ENCODE measurements around the gene YIF1A.
"Not testable (repeated sequence)": the region's sequence is repeated elsewhere in the genome, so short reads cannot be mapped to it uniquely, and the experiment has no call there.

Gene YIF1A

GRCh38 chr11:66322732-66323427 lies 33.9 kb upstream of the YIF1A start:
- Histone ChIP-seq H3K27ac (ENCODE audit: low read depth, low read length) (no peak overlapping the region), H3K27me3 (ENCODE audit: control insufficient read depth in 1 of 2, insufficient read depth in 2 of 2, low read length in 2 of 2) (no peaks in the 10 kb centered on the region), H3K4me3 (ENCODE audit: low read depth in 1 of 2, low read length in 2 of 2) (no peak overlapping the region), H3K9me3 (ENCODE audit: low read length) (no peaks in the 10 kb centered on the region), H3K4me1 (ENCODE audit: insufficient read depth, low read length) (peaks cover 29% of the 10 kb centered on the region), H3K36me3 (ENCODE audit: insufficient read depth, low read length) (no peaks in the 10 kb centered on the region), H3K9ac (ENCODE audit: low read length) (no peak overlapping the region)

GRCh38 chr11:66321606-66322005 lies 32.7 kb upstream of the YIF1A start:
- H3K4me3 ChIP-seq (ENCODE audit: low read depth in 1 of 2, low read length in 2 of 2): no peak overlapping the region
- no peak overlapping the region for H3K9ac ChIP-seq (ENCODE audit: low read length)
- no peaks in the 10 kb centered on the region for H3K36me3 ChIP-seq (ENCODE audit: insufficient read depth, low read length)
- peaks cover 24% of the 10 kb centered on the region for H3K4me1 ChIP-seq (ENCODE audit: insufficient read depth, low read length)
- no peaks in the 10 kb centered on the region for H3K9me3 ChIP-seq (ENCODE audit: low read length)
- H3K27me3 ChIP-seq (ENCODE audit: control insufficient read depth in 1 of 2, insufficient read depth in 2 of 2, low read length in 2 of 2): no peaks in the 10 kb centered on the region
- no peak overlapping the region for H3K27ac ChIP-seq (ENCODE audit: low read depth, low read length)

GRCh38 chr11:66320748-66321147 lies 31.8 kb upstream of the YIF1A start:
- not testable (repeated sequence) for H3K9me3 ChIP-seq (ENCODE audit: low read length); H3K36me3 ChIP-seq (ENCODE audit: insufficient read depth, low read length); H3K4me3 ChIP-seq (ENCODE audit: low read depth in 1 of 2, low read length in 2 of 2); H3K9ac ChIP-seq (ENCODE audit: low read length); H3K27ac ChIP-seq (ENCODE audit: low read depth, low read length); H3K27me3 ChIP-seq (ENCODE audit: control insufficient read depth in 1 of 2, insufficient read depth in 2 of 2, low read length in 2 of 2)
- peaks cover 23% of the 10 kb centered on the region for H3K4me1 ChIP-seq (ENCODE audit: insufficient read depth, low read length)

- H3K4me3 ChIP-seq (ENCODE audit: low read depth in 1 of 2, low read length in 2 of 2); H3K36me3 ChIP-seq (ENCODE audit: insufficient read depth, low read length); H3K27me3 ChIP-seq (ENCODE audit: control insufficient read depth in 1 of 2, insufficient read depth in 2 of 2, low read length in 2 of 2); H3K9me3 ChIP-seq (ENCODE audit: low read length); H3K9ac ChIP-seq (ENCODE audit: low read length); H3K27ac ChIP-seq (ENCODE audit: low read depth, low read length): not testable (repeated sequence)
- peaks cover 28% of the 10 kb centered on the region for H3K4me1 ChIP-seq (ENCODE audit: insufficient read depth, low read length)
Measured at GRCh38 chr11:66320289-66320688, 31.3 kb upstream of the YIF1A start.

GRCh38 chr11:66318600-66318970 lies 29.6 kb upstream of the YIF1A start:
- no peaks in the 10 kb centered on the region for H3K27me3 ChIP-seq (ENCODE audit: control insufficient read depth in 1 of 2, insufficient read depth in 2 of 2, low read length in 2 of 2)
- H3K4me3 ChIP-seq (ENCODE audit: low read depth in 1 of 2, low read length in 2 of 2): no peak overlapping the region
- no peak overlapping the region for H3K9ac ChIP-seq (ENCODE audit: low read length)
- peaks cover 45% of the 10 kb centered on the region for H3K4me1 ChIP-seq (ENCODE audit: insufficient read depth, low read length)
- no peaks in the 10 kb centered on the region for H3K36me3 ChIP-seq (ENCODE audit: insufficient read depth, low read length)
- no peaks in the 10 kb centered on the region for H3K9me3 ChIP-seq (ENCODE audit: low read length)
- H3K27ac ChIP-seq (ENCODE audit: low read depth, low read length): no peak overlapping the region

- no peaks in the 10 kb centered on the region for H3K36me3 ChIP-seq (ENCODE audit: insufficient read depth, low read length)
- peaks cover 51% of the 10 kb centered on the region for H3K4me1 ChIP-seq (ENCODE audit: insufficient read depth, low read length)
- no peaks in the 10 kb centered on the region for H3K9me3 ChIP-seq (ENCODE audit: low read length)
- H3K9ac ChIP-seq (ENCODE audit: low read length): no peak overlapping the region
- H3K27me3 ChIP-seq (ENCODE audit: control insufficient read depth in 1 of 2, insufficient read depth in 2 of 2, low read length in 2 of 2): no peaks in the 10 kb centered on the region
- peak overlapping the region; percentile 90 for H3K27ac ChIP-seq (ENCODE audit: low read depth, low read length)
- peak overlapping the region; percentile 12 to 34 for H3K4me3 ChIP-seq (ENCODE audit: low read depth in 1 of 2, low read length in 2 of 2)
Measured at GRCh38 chr11:66317723-66318599, 29.0 kb upstream of the YIF1A start.

- no peaks in the 10 kb centered on the region for H3K36me3 ChIP-seq (ENCODE audit: insufficient read depth, low read length)
- H3K27ac ChIP-seq (ENCODE audit: low read depth, low read length): peak overlapping the region; percentile 90
- no peaks in the 10 kb centered on the region for H3K27me3 ChIP-seq (ENCODE audit: control insufficient read depth in 1 of 2, insufficient read depth in 2 of 2, low read length in 2 of 2)
- H3K9me3 ChIP-seq (ENCODE audit: low read length): no peaks in the 10 kb centered on the region
- no peak overlapping the region for H3K9ac ChIP-seq (ENCODE audit: low read length)
- H3K4me3 ChIP-seq (ENCODE audit: low read depth in 1 of 2, low read length in 2 of 2): peak overlapping the region; percentile 12 to 34
- H3K4me1 ChIP-seq (ENCODE audit: insufficient read depth, low read length): peaks cover 52% of the 10 kb centered on the region
Measured at GRCh38 chr11:66317322-66317722, 28.4 kb upstream of the YIF1A start.

- no peak within 1 kb of the TSS for H3K9ac ChIP-seq (ENCODE audit: low read length)
- no peaks in the 10 kb centered on the region for H3K9me3 ChIP-seq (ENCODE audit: low read length)
- peak within 1 kb of the TSS; percentile 66 to 67 for H3K4me3 ChIP-seq (ENCODE audit: low read depth in 1 of 2, low read length in 2 of 2)
- no peaks in the 10 kb centered on the region for H3K36me3 ChIP-seq (ENCODE audit: insufficient read depth, low read length)
- H3K27ac ChIP-seq (ENCODE audit: low read depth, low read length): peak within 1 kb of the TSS; percentile 90
- H3K4me1 ChIP-seq (ENCODE audit: insufficient read depth, low read length): peaks cover 51% of the 10 kb centered on the region
- H3K27me3 ChIP-seq (ENCODE audit: control insufficient read depth in 1 of 2, insufficient read depth in 2 of 2, low read length in 2 of 2): no peaks in the 10 kb centered on the region
Measured at GRCh38 chr11:66316849-66317251, 27.9 kb upstream of the YIF1A start, which contains the start of gene CD248. TSS of gene CD248 (minus strand) at chr11:66317044. CDS start at chr11:66317027, 17 bp downstream.

- no peaks in the 10 kb centered on the region for H3K36me3 ChIP-seq (ENCODE audit: insufficient read depth, low read length)
- peak overlapping the region; percentile 66 to 67 for H3K4me3 ChIP-seq (ENCODE audit: low read depth in 1 of 2, low read length in 2 of 2)
- H3K4me1 ChIP-seq (ENCODE audit: insufficient read depth, low read length): peaks cover 48% of the 10 kb centered on the region
- H3K9ac ChIP-seq (ENCODE audit: low read length): no peak overlapping the region
- H3K27ac ChIP-seq (ENCODE audit: low read depth, low read length): peak overlapping the region; percentile 90
- no peaks in the 10 kb centered on the region for H3K27me3 ChIP-seq (ENCODE audit: control insufficient read depth in 1 of 2, insufficient read depth in 2 of 2, low read length in 2 of 2)
- no peaks in the 10 kb centered on the region for H3K9me3 ChIP-seq (ENCODE audit: low read length)
Measured at GRCh38 chr11:66315921-66316811, 27.2 kb upstream of the YIF1A start.

GRCh38 chr11:66315498-66315885 lies 26.5 kb upstream of the YIF1A start:
- peak overlapping the region; percentile 66 to 67 for H3K4me3 ChIP-seq (ENCODE audit: low read depth in 1 of 2, low read length in 2 of 2)
- H3K36me3 ChIP-seq (ENCODE audit: insufficient read depth, low read length): no peaks in the 10 kb centered on the region
- H3K9me3 ChIP-seq (ENCODE audit: low read length): no peaks in the 10 kb centered on the region

More at GRCh38 chr11:66315498-66315885, 26.5 kb upstream of the YIF1A start:
- Histone ChIP-seq H3K27ac (ENCODE audit: low read depth, low read length) (peak overlapping the region; percentile 90), H3K9ac (ENCODE audit: low read length) (no peak overlapping the region), H3K4me1 (ENCODE audit: insufficient read depth, low read length) (peaks cover 48% of the 10 kb centered on the region), H3K27me3 (ENCODE audit: control insufficient read depth in 1 of 2, insufficient read depth in 2 of 2, low read length in 2 of 2) (no peaks in the 10 kb centered on the region)

Data from muscle layer of colon (tissue), 2 donors.